Left renal pelvis (tissue), 4 donors: Measurements from ENCODE around the gene SLC38A3. TPM values are rescaled to one million over a fixed set of nuclear protein-coding genes. Genes with fewer than 3 reads are reported as not detected.
A peak's percentile ranks its signal among the peaks of the same experiment; 100 is the strongest.

Experiments used
- DNase-seq, 4 donors: peaks; one replicate each; pipeline ENCODE4 v3.0.0-alpha.2; 2013; ENCODE audit warnings: low read depth in 4 of 4, low spot score in 3 of 4
- polyA plus RNA-seq, 4 donors: library from polyadenylated mRNA; unstranded; fragments of 120-200 nt; gene quantifications; one replicate each; pipeline ENCODE4 v1.2.1, GENCODE V29; 2013; ENCODE audit not compliant: insufficient read length in 4 of 4

Gene SLC38A3
- polyA plus RNA-seq, 4 donors = 3.2 to 7.1 (median 6.1) TPM

GRCh38 chr3:50168791-50169190 lies 36.3 kb upstream of the SLC38A3 start:
- DNase-seq = no peak

DNA sequence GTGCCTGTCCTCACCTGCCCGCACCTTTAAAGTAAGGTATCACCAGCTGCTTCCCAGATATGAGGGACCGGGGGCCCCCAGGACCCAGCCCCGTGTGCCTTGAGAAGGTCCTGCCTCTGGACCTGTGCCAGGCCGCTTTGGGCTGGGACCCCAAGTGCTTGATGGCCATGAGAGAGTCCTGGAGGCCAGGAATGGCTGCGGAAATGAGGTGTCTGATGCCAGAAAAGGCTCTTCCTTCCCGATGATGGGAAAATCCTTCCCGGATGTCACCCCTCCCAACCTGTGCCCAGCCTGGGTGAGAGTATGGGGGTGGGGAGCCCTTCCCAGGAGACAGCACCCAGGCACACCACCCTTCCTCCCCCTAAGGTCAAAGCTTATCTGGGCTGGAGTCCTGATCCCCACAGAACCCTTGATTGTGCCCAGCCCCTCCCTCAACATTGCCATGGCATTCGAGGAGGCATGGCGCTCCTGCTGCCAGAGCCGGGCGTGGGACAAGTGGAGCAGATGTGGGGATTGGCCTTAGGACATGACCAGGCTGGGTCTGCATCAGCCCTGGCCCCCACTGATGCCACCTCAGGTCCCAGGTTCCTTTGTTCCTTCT lies 35.7 kb upstream of the SLC38A3 start:
- no peak for DNase-seq

DNA sequence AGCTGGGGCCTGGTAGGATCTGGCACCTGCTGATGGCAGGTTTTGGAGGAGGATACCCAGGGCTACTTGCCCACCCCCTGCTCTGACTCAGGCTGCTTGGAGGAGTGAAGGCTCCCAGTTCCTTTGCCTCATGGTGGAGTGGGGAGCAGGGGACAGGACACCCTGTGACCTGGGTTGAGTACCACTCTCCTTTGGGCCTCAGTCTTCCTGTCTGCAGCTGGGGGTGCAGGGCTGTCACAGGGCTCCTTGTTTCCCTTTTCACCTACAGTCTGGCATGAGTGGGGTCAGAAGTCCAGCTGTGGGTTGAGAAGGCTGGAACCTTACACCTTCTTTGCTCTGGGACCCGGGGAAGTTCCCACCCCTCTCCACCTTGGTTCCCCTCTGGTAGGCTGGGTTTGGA lies 35.2 kb upstream of the SLC38A3 start:
- DNase-seq = no peak

- no peak for DNase-seq
These were observed 34.4 kb upstream of the SLC38A3 start for GRCh38 chr3:50170689-50171088.

- DNase-seq = no peak
These were observed 33.4 kb upstream of the SLC38A3 start for GRCh38 chr3:50171540-50172301.

- DNase-seq = no peak
These were observed 32.3 kb upstream of the SLC38A3 start for GRCh38 chr3:50172626-50173220.

GRCh38 chr3:50173685-50174516 lies 31.2 kb upstream of the SLC38A3 start:
- DNase-seq = no peak

GRCh38 chr3:50174517-50174895 lies 30.6 kb upstream of the SLC38A3 start:
- DNase-seq = no peak

DNA sequence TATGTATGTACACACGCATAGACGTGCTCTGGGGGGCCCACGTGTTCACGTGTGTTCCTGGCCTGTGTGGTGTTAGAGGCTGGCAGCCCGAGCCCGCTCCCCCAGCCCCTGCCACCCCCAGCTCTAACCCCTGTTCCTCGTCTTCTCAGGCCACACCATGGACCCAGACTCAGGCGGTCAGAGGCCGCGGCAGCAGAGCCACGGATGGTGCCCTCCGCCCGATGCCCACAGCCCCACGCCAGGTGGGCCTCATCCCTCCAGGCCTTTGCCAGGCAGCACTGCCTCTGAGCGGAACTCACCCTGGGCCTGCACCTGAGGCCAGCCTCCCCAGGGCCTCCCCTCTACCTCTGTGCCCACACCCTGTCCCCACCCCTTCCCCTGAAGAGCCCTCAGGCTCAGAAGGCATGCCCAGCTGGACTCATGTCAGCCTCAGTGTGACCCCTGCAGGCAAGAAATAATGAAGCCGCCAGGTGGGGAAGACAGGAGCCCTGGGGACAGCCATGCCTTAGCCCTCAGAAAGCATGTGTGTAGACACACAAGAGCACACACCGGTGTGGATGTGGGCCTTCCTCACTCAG lies 30.0 kb upstream of the SLC38A3 start:
- DNase-seq = no peak

GRCh38 chr3:50177346-50177745 lies 27.7 kb upstream of the SLC38A3 start:
- DNase-seq = no peak

GRCh38 chr3:50179710-50180109 lies 25.4 kb upstream of the SLC38A3 start:
- DNase-seq = no peak

DNA sequence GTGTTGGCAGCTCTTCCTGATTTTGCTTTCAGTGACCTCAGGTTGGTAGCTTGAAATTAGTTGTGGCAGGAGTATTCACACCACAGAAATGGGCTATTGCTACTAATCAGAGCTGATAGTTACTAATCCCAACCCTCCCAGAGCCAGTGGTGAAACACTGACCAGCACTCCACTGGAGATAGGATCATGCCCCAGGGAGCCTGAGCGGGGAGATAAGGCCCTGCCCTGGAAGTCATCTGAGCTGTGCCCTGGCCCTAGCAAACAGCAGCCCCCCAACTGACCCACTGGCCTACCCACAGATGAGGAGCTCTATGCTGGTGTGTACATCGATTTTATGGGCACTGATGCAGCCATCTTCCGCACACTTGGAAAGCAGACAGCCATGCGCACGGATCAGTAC lies 23.1 kb upstream of the SLC38A3 start:
- DNase-seq = no peak

DNA sequence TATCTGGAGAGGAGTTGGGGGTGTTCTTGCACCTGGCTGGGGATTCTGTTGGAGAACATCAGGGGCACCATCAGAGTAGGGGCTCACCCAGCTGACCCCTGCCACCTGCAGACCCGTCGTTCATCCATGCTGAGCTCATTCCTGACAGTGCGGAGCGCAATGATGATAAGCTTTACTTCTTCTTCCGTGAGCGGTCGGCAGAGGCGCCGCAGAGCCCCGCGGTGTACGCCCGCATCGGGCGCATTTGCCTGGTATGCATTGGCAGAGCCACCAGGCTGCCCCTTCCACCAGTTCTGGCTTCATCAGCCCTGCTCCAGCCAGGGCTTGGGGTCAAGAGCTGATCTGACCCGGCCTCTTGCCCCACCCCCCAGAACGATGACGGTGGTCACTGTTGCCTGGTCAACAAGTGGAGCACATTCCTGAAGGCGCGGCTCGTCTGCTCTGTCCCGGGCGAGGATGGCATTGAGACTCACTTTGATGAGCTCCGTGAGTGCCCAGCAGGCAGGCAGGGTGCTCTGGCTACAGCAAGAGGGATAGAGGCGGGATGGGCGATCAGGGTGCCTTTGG lies 22.5 kb upstream of the SLC38A3 start:
- DNase-seq = no peak

DNA sequence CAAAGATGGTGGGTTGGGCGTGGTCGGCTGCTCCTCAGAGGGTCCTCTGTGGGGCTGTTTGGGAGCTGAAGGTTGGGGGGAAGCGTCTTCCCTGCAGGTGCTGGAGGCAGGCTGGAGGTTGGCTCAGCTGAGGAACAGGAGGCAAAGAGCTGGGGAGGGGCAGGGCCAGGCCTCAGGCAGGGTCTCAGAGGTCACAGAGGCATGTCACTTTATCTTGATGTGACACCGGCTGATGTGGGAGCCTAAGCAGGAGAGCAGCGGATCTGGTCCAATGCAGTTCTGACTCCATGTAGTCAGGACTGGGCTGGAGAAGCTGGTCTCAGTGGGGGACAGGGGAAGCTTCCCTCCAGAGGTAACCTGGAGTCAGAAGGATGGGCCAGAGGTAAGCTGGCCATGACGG lies 21.3 kb upstream of the SLC38A3 start:
- DNase-seq = no peak

GRCh38 chr3:50184242-50184978 lies 20.7 kb upstream of the SLC38A3 start:
- no peak for DNase-seq

- no peak for DNase-seq
These were observed 19.8 kb upstream of the SLC38A3 start for GRCh38 chr3:50185230-50185629.

GRCh38 chr3:50186096-50186495 lies 19.0 kb upstream of the SLC38A3 start:
- no peak for DNase-seq

DNA sequence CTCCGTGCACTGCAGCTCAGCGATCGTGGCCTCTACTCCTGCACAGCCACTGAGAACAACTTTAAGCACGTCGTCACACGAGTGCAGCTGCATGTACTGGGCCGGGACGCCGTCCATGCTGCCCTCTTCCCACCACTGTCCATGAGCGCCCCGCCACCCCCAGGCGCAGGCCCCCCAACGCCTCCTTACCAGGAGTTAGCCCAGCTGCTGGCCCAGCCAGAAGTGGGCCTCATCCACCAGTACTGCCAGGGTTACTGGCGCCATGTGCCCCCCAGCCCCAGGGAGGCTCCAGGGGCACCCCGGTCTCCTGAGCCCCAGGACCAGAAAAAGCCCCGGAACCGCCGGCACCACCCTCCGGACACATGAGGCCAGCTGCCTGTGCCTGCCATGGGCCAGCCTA lies 17.3 kb upstream of the SLC38A3 start:
- DNase-seq = no peak

- peak in 2 of 4 donors; percentile 64 to 69 for DNase-seq
These were observed 15.8 kb upstream of the SLC38A3 start for GRCh38 chr3:50189274-50189673.

- DNase-seq = no peak
These were observed 15.1 kb upstream of the SLC38A3 start for GRCh38 chr3:50189989-50190388.
